HG03175 (cell line): ENCODE data around the gene MYH9.

Experiments used
- ATAC-seq: cut with Tn5 transposase; IDR thresholded peaks from one replicate; pipeline ENCODE4 v1.9.1; 2021; ENCODE audit warnings: mild to moderate bottlenecking, moderate library complexity; ENCODE audit not compliant: unreplicated experiment

The MYH9 gene

GRCh38 chr22:36333644-36334043 is 54.1 kb downstream of the MYH9 start:
- no peak for ATAC-seq

GRCh38 chr22:36332623-36333332 is 55.0 kb downstream of the MYH9 start:
- ATAC-seq: no peak

DNA sequence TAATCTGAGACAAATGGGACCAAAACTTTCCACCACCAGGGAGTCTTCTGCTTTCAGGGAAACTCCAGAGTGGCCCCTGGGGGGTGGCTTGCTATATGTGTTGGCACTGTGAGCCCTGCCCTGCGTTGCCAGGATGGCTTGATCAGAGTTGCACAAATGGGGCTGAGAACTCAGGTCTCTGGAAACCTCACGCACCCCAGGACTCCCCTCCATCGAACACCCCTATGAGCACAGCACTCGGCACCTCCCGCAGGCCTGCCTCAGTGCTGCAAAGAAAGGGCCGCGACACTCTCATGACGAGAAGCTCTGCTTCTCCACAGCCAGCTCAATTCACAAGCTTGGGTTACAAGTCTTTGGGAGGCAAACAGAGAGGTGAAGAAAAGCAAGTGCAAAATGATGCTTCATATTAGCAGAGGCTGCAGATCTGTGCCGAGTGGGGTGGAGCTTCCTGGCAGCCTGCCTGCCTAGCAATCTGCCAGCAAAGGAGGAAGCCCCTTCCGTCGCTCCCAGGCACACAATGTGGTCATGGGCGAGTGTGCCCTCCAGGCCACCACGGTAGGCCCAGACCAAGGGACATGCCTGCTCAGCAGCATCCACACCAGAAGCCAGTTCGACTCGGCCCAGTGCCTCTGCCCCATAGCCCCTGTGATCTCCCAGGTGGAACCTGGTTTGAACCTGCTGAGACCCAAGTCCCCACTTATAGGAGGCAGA is 55.7 kb downstream of the MYH9 start:
- no peak for ATAC-seq

DNA sequence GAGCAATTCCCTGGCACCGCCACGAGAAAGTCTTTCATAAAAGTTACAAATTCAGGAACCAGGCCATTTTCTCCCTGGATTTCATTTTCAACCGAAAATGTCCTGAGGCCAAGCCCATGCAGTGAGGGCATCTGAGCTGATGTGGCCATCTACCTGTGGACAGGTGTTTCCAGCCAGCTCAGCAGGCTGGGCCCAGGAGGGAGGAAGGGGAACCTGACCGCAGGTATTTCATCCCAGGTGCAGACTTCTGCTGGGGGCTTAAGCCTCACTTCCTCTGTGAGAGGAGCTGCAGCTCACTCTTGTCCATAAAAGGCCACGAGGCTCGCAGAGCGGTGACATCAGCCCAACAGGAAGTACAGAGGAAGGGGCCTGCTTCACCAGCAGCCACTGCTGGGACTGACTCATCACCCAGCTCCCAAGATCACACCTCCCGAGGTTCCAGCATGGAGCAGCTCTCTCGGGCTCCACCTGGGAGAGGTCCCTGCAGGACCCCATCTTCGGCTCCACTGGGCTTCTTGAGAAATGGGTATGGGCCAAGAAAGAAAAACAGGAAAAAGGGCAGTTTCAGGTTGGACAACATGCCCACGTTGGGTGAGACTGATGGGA is 56.4 kb downstream of the MYH9 start:
- peak; percentile 63 for ATAC-seq

DNA sequence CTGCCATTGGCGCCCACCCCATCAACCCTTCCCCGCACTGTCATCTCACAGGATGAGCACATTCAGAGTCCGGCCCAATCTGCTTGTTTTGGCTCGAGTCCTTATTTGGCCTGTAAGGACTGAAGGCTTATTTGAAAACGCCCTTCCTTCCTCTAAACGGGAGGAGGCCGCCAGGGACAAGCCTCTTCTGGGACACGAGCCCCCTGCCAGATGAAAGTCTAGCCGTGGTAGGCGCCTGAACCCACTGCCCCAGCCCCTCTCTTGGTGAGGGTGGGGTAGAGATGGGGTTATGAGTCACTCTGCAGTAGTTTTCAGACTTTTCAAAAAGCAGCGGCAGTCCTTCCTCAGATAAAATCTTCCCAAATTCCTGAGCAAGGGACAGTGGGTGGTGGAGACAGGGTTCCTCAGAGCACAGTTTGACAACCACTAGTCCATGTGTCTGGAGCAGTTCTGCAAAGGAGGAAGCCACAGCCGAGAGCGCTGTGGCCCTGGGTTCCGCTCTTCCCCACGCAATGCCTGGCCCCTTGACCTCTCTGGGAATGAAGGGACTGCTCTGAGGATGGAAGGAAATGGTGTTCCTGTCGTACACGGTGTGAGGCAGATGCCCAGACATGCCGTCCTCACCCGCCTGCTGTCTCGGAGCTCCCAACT is 57.0 kb downstream of the MYH9 start:
- no peak for ATAC-seq

- no peak for ATAC-seq
Measured at GRCh38 chr22:36330127-36330526, 57.6 kb downstream of the MYH9 start.

DNA sequence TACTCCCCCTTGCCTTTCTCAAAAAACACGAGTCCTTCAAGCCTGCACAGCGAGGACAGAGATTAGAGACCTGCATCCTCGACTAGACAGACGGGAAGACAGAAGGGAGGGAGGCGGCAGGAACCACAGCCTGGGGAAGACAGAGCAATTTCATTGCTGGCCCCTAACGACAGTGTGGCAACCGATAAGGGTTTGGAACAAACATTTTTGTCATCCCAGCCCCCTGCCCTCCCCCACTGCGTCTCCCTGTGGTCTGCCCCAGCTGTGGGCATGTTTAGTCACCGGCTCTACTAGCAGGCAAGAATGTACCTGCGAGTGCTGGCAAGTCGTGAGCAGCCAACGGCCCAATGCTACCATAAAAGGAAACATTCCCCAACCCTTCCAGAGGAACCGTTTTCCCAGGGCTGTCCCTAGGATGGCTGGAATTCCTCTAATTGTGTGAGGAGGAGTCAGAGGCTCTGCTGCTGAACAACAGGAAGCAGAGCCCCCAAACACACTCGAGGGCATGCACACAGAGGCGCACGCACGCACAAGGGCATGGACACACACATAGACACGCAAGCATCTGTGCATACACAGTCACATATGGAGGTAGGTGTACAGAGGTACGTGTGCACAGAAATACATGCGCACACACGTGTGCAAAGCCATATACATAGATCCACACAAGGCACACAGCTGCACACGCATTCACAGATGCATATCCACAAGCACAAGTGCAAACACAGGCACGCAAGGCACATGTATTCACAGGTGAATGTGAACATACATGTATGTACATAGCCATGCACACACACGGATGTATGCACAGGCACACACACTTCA is 58.3 kb downstream of the MYH9 start:
- ATAC-seq: no peak

- no peak for ATAC-seq
Measured at GRCh38 chr22:36328635-36329253, 59.0 kb downstream of the MYH9 start.

- ATAC-seq: no peak
Measured at GRCh38 chr22:36327922-36328551, 59.7 kb downstream of the MYH9 start.

DNA sequence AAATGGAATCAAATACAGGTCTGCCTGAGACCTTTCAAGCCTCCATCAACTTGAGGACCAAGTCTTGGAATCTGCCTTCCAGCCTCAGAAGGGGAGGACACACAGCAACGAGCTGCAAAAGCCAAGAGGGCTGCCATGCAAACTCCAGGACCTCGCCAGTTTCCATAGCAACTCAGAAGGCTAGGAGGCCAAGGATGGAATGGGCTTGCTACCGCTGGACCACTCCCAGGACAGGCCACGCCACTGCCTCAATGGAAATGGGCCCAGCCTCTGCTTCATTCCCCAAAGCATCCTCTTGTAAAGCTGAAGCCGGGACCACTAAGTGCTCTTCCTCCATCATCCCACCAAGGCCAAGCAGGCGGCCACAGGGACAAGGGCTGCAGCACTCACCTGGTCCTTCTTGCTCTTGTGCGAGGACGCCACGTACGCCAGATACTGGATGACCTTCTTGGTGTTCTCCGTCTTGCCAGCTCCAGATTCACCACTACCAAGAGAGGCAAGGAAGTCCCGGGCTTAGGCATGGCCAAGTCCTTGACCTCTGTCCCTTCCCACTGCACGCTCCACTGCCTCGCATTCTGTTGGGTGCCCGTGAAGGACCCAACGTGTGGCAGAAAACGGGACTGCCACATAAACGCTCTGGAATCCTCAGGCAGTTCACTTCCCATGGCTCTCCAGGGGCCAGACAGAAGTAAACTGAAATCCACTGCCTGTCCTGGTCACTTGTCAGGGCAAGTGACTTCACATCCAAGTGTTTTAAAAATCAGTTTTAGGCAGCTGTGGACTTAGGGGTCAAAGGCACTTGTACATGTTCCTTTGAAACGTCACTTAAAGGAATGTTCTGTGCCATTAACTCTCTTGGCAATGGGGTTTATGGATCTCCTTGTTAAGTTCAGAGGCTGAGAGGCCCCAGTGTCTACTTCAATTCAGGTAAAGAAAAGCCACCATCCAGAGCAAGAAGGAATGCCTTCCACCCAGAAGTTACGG is 61.3 kb downstream of the MYH9 start:
- ATAC-seq: no peak

DNA sequence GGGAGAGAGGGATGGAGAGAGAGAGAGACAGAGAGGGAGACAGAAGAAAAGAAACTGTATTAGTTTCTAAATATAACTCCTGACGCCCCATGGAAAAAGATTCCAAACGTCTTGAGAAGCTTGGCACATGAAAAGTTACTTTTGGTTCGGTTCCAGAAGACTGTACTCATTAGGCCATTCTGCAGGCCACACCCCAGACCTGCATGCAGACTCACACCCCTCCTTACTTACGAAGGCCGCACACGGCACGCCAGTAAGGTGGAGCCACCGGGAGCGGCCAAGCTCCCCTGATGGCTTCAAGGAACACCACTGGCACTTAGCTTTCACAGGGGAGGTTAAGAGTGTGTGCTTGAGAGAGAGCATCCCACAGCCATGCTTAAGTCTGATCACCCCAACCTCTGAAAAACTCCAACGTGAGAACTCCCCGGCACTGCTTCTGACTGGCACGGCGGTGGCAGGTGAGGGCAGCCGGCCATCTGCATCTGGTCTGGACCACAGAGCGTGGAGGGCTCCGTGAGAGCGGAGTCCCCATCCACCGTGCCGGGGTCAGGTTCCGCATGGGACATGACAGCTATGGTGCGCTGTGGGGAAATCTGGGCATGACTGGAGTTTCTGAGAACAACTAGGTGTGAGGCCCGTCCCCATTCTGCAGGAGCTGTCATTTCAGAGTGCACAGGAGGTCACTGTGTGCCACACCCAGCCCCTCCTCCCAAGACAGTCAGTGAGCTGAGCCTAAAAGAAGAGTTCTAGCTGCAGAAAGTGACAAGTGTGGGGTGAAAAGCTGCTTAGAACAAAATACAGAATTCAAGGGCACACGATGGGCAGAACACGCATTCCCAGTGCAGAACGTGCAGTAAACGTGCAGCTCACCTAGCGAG is 62.4 kb downstream of the MYH9 start:
- no peak for ATAC-seq

- ATAC-seq: no peak
Measured at GRCh38 chr22:36324414-36324813, 63.4 kb downstream of the MYH9 start.

DNA sequence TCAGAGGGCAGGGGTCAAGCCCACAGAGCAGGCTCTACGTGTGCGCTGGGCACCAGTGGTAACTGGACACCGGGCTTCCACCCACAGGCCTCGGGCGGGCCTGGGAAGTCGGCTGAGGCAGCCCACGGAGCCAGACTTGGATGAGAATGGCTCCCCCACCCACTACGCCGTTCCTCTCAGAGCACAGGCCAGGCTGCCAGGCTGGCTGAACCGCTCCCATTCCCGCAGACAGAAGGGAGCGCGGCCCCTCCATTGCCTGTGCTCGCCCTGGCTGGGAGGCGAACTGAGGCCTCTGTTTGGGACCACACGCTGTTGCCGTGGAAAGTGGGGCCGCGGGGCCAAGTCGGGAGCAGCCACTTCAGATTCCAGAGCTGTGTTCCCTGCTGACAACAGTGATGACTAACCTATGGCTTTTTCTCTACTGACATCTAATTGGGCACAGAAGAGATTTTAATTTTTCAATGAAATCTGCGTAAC is 63.9 kb downstream of the MYH9 start:
- no peak for ATAC-seq

DNA sequence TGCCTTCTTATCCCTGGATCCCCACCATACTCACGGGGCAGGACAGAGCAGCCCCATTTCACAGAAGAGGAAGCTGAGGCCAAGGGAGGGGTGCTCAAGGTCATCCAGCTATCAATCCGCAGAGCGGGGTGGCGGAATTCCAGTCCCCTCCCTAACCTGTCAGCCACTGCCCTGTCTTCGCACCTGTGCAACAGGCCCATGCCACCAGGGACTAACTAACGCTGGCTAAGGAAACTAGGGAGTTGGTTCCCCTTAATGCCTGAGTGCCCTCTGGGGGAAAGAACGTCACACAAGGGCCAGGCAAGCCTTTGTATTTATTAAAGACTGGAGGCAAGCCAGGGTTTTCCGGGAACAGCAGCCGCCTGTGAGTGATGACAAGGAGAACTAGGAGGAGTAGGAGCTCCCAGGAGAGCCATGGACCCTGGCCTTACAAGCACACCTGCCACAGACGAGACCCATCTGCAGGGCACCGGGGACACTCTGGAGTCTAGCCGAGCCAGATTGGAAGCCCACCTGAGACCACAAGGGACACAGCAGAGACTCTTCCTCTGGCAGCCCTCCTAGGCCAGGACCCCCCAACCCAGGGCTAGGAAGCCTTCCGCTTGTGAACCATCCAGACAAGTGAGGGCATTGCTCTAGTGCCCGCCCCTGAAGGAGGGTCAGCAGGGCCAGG is 64.4 kb downstream of the MYH9 start:
- ATAC-seq: no peak

- ATAC-seq: no peak
Measured at GRCh38 chr22:36322602-36322915, 65.2 kb downstream of the MYH9 start.

GRCh38 chr22:36321797-36322601 is 65.8 kb downstream of the MYH9 start:
- ATAC-seq: no peak
